Tongue (tissue), 2 donors: ENCODE data around the gene PCCA. TPM values are rescaled to one million over a fixed set of nuclear protein-coding genes. Genes with fewer than 3 reads are reported as not detected.
"Not testable (repeated sequence)": the region's sequence is repeated elsewhere in the genome, so short reads cannot be mapped to it uniquely, and the experiment has no call there.

Experiments
- DNase-seq: peaks from one replicate; pipeline ENCODE4 v3.0.0-alpha.2; 2015
- total RNA-seq: library from RNA; depleted of rRNA; stranded (reverse); fragments of >200 nt; gene quantifications from one replicate; pipeline ENCODE4 v1.2.3, GENCODE V29; 2014

PCCA gene
- total RNA-seq, 1 donor from 2014 or later = 59.7 TPM

DNA sequence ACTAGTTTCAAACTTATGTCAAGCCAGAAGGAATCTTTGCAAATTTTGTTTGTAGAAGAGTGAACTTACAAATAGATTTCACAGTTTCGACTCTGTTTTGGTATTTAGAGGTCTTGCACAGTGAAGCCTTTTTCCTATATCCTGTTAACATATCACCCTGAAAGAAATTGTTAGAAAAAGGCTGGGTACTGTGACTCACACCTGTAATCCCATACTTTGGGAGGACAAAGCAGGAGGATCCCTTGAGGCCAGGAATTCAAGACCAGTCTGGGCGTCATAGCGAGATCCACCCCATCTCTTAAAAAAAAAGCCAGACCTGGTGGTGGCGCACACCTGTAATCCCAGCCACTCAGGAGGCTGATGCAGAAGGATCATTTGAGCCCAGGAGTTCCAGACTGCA is 275.7 kb downstream of the PCCA start:
- DNase-seq = no peak

DNA sequence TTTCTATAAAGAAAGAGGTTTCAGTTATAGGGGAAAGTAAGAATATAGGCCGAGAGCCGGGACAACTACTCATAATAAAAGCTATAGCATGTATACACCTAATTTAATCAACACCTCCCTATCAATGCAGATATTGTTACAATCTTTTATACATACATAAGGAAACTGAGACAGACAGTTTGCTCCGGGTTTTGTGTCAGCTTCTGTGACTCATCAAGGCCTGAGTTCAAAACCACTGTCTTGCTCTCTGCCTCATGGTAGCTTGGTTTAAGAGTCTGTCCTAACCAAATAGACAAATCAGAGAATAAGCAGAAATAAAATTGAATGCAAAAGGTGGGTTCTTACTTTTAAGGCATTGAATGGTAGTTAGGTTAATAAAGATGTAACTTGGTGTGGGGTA is 276.8 kb downstream of the PCCA start:
- no peak for DNase-seq

DNA sequence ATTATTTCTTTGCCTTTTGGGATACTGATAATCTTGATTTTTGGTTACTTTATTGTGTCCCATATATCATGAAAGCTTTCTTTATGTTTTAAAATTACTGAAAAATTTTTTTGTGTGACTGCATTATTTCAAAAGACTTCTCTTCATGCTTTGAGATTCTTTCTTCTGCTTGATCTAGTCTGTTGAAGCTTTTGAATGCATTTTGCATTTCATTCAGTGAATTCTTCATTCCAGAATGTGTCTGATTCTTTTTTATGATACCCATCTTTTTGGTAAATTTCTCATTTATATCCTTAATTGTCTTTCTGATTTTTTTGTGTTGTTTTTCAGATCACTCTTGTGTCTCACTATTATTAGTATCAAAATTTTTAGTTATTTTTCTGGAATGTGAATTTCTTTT is 289.6 kb downstream of the PCCA start:
- no peak for DNase-seq

DNA sequence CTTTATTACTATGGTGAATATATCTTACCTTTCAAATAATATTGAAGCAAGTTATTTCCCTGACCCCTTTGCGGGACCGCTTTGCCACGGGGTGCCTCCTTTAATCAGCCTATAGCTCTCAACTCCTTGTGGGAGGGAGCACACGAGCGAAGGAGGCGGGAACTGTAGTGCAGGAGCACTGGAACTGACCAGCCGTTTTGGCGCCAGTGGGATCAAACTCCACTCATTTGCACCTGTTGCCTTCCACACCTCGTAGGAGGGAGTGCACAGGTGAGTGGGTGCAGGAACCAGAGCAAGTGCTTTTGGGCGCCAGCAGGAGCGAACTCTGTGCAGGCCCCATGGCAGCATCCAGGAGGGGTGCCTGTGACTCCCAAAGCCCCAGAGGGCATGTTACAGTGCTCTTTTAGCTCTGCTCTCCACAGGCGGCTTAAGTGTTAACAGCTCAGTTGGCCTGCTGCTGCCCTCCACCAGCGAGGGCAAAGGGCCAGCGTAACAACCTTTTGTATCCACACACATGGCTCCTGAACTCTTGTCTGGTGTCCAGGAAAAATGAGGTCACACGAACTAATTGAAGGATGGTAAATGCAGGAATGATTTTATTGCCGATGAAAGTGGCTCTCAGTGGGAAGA is 292.8 kb downstream of the PCCA start:
- no peak for DNase-seq

DNA sequence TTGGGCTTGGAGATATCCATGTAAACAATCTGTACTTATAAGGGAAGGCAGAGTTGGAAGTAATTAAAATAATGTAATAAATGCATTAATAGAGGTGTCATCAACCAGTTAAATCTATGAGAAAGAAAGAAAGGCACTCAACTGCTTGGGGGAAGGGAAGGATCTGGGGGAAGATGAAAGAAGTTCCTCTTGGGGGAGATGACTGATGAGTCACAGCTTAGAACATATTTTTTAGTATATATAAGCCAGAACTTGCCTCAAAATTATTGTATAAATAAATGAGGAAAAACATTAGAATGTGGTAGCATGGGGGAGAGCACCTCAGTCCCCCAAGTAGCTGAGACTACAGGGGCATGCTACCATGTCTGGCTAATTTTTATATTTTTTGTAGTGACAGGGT is 293.9 kb downstream of the PCCA start:
- DNase-seq = no peak

DNA sequence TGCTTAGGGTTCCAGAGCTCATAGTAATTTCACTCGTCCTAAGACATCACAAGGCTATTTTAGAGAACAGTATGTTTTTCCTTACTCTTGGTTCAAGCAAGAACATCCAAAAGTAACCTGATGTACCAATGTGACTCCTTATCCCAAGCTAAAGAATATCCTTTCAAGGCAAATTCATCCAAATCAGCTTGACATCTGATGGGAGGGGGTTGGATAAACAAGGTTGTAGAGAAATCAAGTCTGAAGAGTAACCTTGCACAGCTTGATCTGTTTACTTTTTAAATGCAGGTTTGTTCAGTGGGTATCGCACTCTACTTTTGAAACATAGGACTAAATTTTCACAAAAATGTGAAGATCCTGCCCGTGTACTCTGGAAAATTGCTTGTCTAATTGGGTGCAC is 298.5 kb downstream of the PCCA start:
- no peak for DNase-seq

DNA sequence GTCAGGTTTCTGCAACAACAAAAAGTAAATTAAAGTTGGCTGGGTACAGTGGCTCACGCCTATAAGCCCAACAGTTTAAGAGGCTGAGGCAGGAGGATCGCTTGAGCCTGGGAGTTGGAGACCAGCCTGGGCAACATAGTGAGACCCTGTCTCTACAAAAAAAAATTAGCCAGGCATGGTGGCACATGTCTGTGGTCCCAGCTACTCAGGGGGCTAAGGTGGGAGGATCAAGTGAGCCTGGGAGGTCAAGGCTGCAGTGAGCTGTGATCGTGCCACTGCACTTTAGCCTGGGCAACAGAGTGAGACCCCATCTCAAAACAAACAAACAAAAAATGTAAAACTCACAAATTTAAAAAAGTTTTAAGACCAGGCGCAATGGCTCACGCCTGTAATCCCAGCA is 299.3 kb downstream of the PCCA start:
- DNase-seq = not testable (repeated sequence)

DNA sequence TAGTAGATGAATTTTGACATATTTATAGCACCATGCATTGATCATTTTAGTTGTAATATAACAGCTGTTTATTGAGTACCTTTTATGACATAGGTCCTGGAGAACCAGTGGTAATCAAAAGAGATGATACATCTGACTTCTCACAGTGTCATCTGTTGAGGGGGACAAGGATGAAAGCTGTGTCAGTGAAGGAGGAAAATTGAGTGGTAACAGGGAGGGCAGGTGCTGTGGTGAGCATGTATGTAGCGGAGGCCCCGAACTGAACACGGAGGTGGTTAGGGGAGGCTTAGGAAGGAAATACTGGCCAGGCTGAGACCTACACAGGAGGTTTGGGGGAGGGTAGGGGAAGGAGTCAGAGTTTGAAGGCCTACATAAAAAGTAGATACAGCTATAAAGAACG is 300.0 kb downstream of the PCCA start:
- no peak for DNase-seq

DNA sequence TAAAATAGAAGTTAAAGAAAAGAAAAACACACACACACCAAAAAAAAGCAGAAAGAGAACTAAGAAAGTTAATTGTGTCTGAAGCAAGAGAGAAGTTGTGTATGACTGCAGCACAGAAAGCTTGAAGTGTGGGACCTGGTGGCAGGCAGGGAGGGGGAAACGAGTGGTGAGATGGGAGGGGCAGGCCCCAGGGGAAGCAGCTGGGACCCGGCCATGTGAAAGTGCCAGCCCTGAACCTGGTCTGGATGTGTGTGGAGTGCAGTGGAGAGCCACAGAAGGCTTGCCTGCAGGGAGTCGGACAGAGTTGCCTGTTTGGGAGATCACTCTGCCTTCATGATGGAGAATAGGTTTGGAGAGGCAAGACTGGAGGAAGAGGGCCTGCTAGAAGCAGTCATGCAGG is 300.7 kb downstream of the PCCA start:
- DNase-seq = no peak

DNA sequence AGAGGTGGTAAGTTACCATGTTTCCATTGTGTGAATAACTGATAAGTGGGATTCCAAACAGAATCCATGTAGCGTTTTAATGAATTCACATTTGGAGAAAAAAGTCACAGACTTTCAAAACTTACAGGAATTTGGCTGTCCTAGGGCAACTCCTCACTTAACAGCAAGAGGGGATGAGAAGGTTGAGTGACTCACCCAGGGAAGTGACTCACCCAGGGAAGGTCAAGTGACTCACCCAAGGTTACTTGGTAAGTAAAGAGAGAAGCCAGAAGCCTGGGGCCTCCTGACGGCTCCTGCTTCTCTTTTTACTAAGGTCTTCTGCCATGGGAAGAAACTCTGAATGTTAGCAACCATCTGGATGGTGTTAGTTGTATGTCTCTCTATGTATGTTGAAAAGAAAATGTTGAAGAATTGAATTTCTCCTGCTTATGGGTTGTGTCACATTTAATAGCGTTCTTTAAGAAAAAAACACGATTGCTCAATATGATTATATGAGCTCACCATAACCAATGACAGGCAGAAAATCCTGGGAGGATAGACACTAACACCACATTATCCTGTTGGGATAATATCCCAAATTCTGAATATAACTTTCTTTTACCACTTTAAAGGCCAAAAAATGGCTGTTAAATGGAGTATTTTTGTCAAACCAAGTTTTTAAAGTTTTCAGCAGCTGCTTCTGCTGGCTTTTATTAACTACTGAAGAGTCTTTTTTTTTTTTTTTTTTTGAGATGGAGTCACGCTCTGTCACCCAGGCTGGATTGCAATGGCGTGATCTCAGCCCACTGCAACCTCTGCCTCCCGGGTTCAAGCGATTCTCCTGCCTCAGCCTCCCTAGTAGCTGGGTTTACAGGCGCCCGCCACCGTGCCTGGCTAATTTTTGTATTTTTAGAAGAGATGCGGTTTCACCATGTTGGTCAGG is 304.1 kb downstream of the PCCA start:
- DNase-seq = peak; percentile 80

DNA sequence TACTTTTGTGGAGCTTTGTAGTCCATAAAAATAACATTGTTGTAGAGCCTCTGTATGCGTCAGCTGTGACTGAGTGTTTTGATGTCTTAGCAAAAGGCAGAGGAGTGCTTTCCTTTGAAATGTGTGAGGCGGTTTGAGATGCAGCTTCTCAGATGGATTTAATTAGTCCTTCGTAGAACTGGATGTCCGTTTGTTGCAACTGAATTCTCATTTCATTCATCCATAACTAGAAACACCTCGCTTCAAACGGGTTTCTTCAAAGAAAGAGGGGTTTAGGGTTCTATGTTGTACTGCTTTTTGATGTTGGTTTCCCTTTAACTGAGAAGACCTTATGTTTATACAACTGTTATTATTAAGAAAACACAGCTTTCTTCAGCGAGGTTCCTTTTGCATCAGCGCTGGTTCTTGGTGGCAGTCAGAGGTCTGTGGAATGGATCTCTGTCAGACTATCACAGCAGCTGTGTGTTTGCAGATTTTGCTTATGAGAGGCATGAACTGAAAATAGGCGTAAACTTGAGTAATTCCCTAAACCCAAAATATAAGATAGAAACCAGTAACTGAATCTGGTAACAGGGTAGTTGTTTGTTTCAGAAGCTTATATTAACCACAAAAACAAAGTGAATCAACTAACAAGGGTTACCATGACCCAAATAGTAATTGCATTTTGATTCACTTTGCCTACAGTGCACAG is 305.3 kb downstream of the PCCA start:
- peak; percentile 47 for DNase-seq

DNA sequence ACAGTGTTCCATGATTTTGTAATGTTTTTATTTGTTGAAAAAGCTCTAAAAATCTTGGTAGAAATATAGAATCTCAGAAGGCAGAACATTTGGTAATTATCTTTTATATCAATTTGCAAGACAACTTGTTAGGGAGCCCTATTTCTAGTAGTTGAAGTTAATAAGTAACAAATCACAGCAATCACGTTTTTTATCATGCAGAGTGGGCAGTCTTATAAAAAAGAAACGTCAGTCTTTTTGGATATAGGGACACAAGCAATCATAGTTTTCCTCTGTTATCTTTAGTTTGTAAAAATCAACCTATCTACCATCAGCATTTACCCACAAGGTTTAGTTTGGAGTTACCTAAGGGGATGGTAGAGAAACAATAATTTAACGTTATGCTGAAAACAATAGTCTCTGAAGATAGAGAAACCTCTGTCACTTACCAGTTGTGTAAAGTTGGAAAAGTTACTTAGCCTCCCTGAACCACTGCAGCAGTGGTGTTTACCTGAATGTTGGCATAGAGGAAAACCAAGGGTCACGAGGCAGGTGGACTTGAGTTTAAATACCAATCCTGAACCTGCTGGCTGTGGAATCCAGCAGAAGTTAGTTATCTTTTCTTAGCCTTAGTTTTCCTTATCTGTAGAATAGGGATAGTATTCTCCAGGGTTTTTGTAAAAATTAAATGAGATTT is 306.9 kb downstream of the PCCA start:
- DNase-seq = no peak

DNA sequence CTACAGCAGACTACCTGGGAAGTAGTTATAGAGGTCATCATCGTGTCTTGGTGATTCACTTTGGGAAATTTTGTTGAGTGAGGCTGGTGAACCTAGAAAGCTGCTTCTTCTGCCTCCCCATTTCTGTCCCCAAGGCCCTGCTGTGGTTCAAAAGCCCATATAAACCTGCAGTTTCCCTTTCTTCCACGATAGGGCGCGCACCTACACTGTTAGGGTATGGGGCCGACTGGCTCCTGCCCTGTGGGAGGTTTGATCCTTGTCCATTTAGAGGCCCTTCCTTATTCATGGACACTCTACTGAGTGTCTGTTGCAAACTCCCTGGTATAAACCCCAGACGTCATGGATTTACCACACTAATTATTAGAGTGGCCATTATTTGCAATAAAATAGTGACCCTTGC is 307.9 kb downstream of the PCCA start:
- no peak for DNase-seq

DNA sequence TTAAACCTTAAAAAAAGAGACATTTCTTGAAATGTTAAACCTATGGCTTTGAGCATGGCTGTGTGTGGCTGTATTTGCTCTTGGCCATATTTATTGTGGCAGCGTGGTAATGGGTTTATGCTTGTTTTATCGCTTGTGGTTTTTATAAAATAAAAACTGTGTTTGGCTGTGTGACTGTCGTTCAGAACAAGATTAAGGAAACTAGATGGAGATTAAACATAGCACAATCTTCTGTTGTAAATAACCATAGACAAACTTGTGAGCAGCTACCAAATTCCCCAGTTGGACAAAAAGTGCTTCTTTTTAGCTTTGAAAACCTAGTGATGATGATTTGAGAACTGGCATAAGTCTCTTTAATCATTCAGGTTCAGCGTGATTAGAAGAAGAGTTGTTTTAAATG is 308.7 kb downstream of the PCCA start:
- no peak for DNase-seq

DNA sequence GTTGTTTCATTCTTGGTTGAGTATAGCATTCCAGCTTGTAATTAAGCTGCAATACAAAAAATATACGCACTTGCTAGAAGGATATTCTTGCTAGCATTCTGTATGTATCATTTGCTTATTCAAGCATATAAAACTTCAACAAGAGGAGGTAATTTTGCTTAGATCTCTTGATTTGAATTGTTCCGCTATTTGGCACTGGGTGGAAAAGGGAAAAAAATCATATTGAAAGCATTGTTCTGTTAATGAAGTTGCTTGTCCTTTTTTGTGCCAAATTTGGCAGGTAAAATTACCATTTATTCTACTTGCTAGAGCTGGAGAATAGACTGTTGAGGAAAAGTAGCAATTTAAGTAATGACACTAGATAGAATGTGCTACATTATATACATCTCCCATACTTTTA is 309.5 kb downstream of the PCCA start:
- DNase-seq = no peak

DNA sequence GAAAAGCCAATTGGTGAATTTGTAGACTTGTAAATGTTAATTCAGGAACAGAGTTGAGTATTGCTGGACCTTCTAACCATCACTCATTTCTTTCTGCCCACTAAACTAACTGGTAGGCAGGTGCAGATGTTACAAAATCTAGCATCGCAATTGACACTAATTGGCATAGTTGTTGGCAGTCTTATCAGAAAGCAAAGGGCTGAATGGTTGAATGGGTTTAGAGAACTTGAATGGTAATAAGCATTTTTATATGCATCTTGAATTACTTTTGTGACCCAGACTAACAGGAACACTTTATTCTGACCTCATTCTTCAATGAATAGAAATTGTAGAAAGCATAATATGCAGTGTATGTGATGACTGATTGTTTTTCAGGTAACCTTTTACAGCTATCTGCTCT is 310.6 kb downstream of the PCCA start:
- DNase-seq = no peak

DNA sequence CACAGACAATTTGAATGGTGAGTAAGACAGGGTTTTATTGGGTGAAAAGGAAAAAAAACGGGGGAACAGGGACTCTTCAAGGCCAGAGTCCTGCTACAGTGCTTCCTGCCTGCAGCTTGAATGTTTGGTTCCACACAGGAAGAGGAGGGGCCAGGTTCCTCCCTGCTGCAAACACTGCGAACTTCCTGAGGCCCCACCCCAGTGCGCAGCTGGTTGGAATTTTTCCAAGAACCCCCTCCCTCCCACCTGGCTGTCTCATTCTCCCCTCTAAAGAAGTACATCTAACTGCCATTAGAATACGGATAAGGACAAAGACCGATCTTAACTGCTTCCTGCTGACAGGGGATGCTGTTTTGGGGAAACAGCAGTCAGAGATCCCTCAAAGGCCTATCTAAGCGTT is 314.8 kb downstream of the PCCA start:
- DNase-seq = no peak

DNA sequence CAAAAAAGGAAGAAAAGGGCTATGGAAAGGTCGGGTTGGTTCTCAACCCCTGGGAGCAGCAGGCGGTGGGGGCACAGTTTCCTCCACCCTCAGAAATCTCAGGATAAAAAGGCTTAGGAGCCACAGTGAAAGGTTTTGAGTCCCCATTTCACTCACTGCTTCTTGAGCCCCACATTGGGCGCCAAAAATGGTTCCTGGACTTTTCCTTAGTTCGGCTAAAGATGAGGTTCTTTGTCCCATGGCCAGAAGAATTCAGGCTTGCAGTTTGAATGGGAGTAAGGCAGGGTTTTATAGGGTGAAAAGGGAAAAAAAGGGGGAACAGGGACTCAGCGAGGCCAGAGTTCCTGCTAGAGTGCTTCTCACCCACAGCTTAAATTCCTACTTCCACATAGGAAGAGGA is 320.2 kb downstream of the PCCA start:
- DNase-seq = no peak

DNA sequence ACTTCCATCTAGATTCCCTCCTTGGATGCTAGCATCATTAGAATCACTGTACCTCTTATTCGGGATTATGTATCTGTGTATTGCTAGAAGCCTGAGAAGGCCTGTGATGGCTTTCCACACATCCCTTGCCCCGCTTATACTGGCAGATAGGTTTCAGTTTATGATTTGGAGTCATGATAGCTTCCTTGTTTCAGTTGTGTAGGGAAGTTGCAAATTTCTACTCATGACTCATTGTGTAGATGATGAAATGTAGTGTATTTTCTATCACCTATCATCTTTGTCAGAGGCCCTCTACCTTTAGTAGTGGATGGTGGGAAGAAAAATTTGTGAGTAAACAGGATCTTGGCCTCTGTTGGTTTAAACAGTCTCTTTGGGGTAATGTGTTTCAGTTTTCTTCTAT is 334.5 kb downstream of the PCCA start:
- DNase-seq = no peak

DNA sequence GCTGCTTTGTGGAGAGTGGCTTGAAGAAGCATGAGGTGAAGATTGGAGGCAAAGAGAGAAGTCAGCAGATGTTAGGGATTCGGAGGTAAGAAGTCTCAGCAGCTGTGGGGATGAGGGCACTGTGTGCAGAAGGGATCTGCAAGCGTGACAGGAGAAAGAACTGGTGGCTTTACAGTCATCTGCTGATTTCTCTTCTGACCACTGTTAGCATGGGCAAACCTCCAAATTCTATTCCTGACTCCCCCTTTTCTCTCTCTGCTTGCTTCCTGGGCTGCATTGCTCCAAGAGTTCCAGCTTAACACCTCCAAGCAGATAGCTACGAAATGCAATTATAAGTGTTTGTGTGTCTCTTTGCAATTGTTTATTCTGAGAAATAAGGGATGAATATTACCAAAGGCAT is 340.1 kb downstream of the PCCA start:
- DNase-seq = peak; percentile 13

DNA sequence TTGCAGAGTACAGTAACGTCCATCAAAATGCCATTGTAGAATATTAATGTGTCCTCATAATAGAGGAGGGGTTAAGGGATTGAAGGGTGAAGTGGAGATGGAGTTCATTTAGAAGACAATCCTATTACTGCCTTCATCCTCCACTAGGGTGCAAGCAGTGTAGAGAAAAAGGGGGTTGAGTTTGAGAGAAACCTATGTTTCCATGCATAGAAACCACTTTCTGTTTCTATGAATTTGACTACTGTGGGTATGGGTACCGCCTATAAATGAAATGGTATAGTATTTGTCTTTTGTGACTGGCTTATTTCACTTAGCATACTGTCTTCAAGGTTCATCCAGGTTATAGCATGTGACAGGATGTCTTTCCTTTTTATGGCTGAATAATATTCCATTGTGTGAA is 343.7 kb downstream of the PCCA start:
- DNase-seq = no peak

DNA sequence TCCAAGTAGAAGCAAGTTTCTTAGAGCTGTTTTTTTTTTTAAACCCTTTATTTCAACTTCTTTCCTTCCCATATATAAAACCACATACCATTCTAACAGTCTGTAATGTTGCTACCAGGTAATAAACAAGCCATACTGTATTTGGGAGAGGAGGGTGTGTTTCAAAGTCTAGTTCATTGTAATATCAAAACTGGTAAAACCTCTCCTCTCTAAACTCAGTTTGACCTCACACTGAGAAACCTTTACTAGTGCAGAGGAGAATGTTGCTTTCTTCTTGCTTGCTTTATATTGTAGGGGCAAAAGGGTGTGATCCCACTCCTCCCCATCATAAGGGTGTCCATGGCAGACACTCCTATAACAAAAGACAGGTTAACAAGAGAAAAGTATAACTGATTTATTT is 344.6 kb downstream of the PCCA start:
- DNase-seq = no peak
